GM23338 (cell line): ENCODE results near the gene P2RY6. TPM values are rescaled to one million over a fixed set of nuclear protein-coding genes. Genes with fewer than 3 reads are reported as not detected.

Experiments used
- ATAC-seq: fragments of 200-7000 bp; cut with Tn5 transposase; 3 replicates; pipeline ENCODE4 v1.9.1; 2020
- DNase-seq: peaks from one replicate; pipeline ENCODE4 v3.0.0-alpha.2; 2015; ENCODE audit warnings: low spot score
- H2AFZ ChIP-seq: fragments of 200-600 bp; sonication (generic); 2 replicates; pipeline ENCODE4 v1.8.0; 2016; ENCODE audit warnings: antibody characterized with exemption, mild to moderate bottlenecking, moderate library complexity
- H3F3A ChIP-seq: fragments of 200-600 bp; sonication (generic); replicated peaks from 2 replicates; pipeline ENCODE4 v1.8.0; 2017; ENCODE audit warnings: antibody characterized with exemption, mixed run types, low read depth
- H3K27ac ChIP-seq: fragments of 200-600 bp; sonication (generic); 2 replicates; pipeline ENCODE4 v1.6.1; 2016; ENCODE audit warnings: low read depth
- H3K27me3 ChIP-seq: fragments of 200-600 bp; sonication (generic); 2 replicates; pipeline ENCODE4 v1.8.0; 2016; ENCODE audit warnings: mild to moderate bottlenecking, mixed run types, moderate library complexity; ENCODE audit not compliant: insufficient read depth
- H3K36me3 ChIP-seq: fragments of 200-600 bp; sonication (generic); 2 replicates; pipeline ENCODE4 v1.8.0; 2016; ENCODE audit warnings: mild to moderate bottlenecking; ENCODE audit not compliant: insufficient read depth
- H3K4me1 ChIP-seq: fragments of 200-600 bp; sonication (generic); 2 replicates; pipeline ENCODE4 v1.8.0; 2016; ENCODE audit warnings: mild to moderate bottlenecking, moderate library complexity; ENCODE audit not compliant: insufficient read depth
- H3K4me2 ChIP-seq: fragments of 200-600 bp; sonication (generic); 2 replicates; pipeline ENCODE4 v1.7.1; 2017; ENCODE audit warnings: mixed run types
- H3K4me3 ChIP-seq: fragments of 200-600 bp; sonication (generic); 2 replicates; pipeline ENCODE4 v1.6.1; 2016; ENCODE audit warnings: mixed run types
- H3K79me2 ChIP-seq: fragments of 200-600 bp; sonication (generic); replicated peaks from 2 replicates; pipeline ENCODE4 v1.8.0; 2017; ENCODE audit warnings: mild to moderate bottlenecking; ENCODE audit not compliant: insufficient read depth
- H3K9me2 ChIP-seq: fragments of 200-600 bp; sonication (generic); 2 replicates; pipeline ENCODE4 v1.8.0; 2017; ENCODE audit not compliant: insufficient read depth
- H4K20me1 ChIP-seq: fragments of 200-600 bp; sonication (generic); replicated peaks from 2 replicates; pipeline ENCODE4 v1.8.0; 2017; ENCODE audit warnings: mild to moderate bottlenecking; ENCODE audit not compliant: insufficient read depth
- H3K27ac Mint-ChIP-seq: 2 replicates; pipeline ENCODE4 v1.8.0; 2020; ENCODE audit warnings: inconsistent platforms, mild to moderate bottlenecking, moderate library complexity, mixed read lengths
- H3K27me3 Mint-ChIP-seq: 3 replicates; pipeline ENCODE4 v1.8.0; 2022; ENCODE audit warnings: low read depth, mild to moderate bottlenecking, moderate library complexity, mixed read lengths, inconsistent platforms; ENCODE audit not compliant: insufficient read depth, poor library complexity
- H3K36me3 Mint-ChIP-seq: 3 replicates; pipeline ENCODE4 v1.8.0; 2021; ENCODE audit warnings: low read depth, mild to moderate bottlenecking, inconsistent platforms, moderate library complexity, mixed read lengths
- H3K4me1 Mint-ChIP-seq: 3 replicates; pipeline ENCODE4 v1.8.0; 2020; ENCODE audit warnings: mild to moderate bottlenecking, inconsistent platforms, mixed read lengths
- H3K4me3 Mint-ChIP-seq: 3 replicates; pipeline ENCODE4 v1.8.0; 2021; ENCODE audit warnings: moderate library complexity, mild to moderate bottlenecking, inconsistent platforms, mixed read lengths
- H3K9me3 Mint-ChIP-seq: 3 replicates; pipeline ENCODE4 v1.8.0; 2020; ENCODE audit warnings: moderate library complexity, mild to moderate bottlenecking, inconsistent platforms, mixed read lengths
- CREB1 ChIP-seq: fragments of 250-450 bp; sonication (Bioruptor Pico); IDR thresholded peaks from 2 replicates; pipeline ENCODE4 v1.5.0; 2020; ENCODE audit warnings: low read depth, mild to moderate bottlenecking, moderate library complexity
- CTCF ChIP-seq, 2 experiments: fragments of 200-600 bp in 1 of 2; sonication (generic) in 1 of 2; conservative IDR thresholded peaks; 2 replicates each; pipeline versions ENCODE4 v1.5.1 to v1.6.1; 2016 to 2017; ENCODE audit warnings: antibody characterized with exemption in 2 of 2, low read depth in 2 of 2, mild to moderate bottlenecking in 2 of 2, moderate library complexity in 1 of 2
- ETS1 ChIP-seq: IDR thresholded peaks from 2 replicates; pipeline ENCODE4 v1.6.1; 2016; ENCODE audit warnings: antibody characterized with exemption
- EZH2 ChIP-seq: fragments of 200-600 bp; sonication (generic); IDR thresholded peaks from one replicate; pipeline ENCODE4 v1.8.0; 2017; ENCODE audit warnings: antibody characterized with exemption, mild to moderate bottlenecking, low read depth; ENCODE audit not compliant: unreplicated experiment
- EZH2phosphoT487 ChIP-seq: fragments of 200-600 bp; sonication (generic); IDR thresholded peaks from one replicate; pipeline ENCODE4 v1.8.1; 2018; ENCODE audit warnings: antibody characterized with exemption; ENCODE audit not compliant: unreplicated experiment
- JUNB ChIP-seq: IDR thresholded peaks from one replicate; pipeline ENCODE4 v1.6.1; 2016; ENCODE audit warnings: antibody characterized with exemption; ENCODE audit not compliant: unreplicated experiment
- NANOG ChIP-seq: IDR thresholded peaks from 2 replicates; pipeline ENCODE4 v1.6.1; 2016; ENCODE audit warnings: antibody characterized with exemption, borderline replicate concordance
- POLR2AphosphoS5 ChIP-seq: IDR thresholded peaks from 2 replicates; pipeline ENCODE4 v1.6.1; 2016; ENCODE audit warnings: antibody characterized with exemption, low read depth
- REST ChIP-seq: IDR thresholded peaks from one replicate; pipeline ENCODE4 v1.6.1; 2018; ENCODE audit warnings: antibody characterized with exemption; ENCODE audit not compliant: unreplicated experiment
- STAT1 ChIP-seq: IDR thresholded peaks from one replicate; pipeline ENCODE4 v1.6.1; 2016; ENCODE audit warnings: antibody characterized with exemption; ENCODE audit not compliant: unreplicated experiment
- ZNF114 ChIP-seq: fragments of 250-450 bp; sonication (Bioruptor Pico); IDR thresholded peaks from 2 replicates; pipeline ENCODE4 v1.5.0; 2020; ENCODE audit warnings: mild to moderate bottlenecking, moderate library complexity
- ZNF331 ChIP-seq: fragments of 250-450 bp; sonication (Bioruptor Pico); IDR thresholded peaks from 2 replicates; pipeline ENCODE4 v1.5.0; 2020; ENCODE audit warnings: low read depth, mild to moderate bottlenecking, moderate library complexity
- ZNF462 ChIP-seq: fragments of 250-450 bp; sonication (Bioruptor Pico); IDR thresholded peaks from 2 replicates; pipeline ENCODE4 v1.5.0; 2020; ENCODE audit warnings: mild to moderate bottlenecking, moderate library complexity
- polyA plus RNA-seq: library from polyadenylated mRNA; unstranded; fragments of >200 nt; fragmentation: Nextera tagmentation; extraction: Ambion mirVana; gene quantifications from 2 replicates; pipeline ENCODE4 v1.2.1, GENCODE V29; 2016
- total RNA-seq: library from RNA; depleted of rRNA; stranded (reverse); fragments of >200 nt; shearing (Covaris generic); gene quantifications from 2 replicates; pipeline ENCODE4 v1.2.3, GENCODE V29; 2014

The P2RY6 gene
- total and polyA plus RNA-seq, 2 experiments from 2014 or later, result not detected

- Mint-ChIP-seq H3K36me3 (no peaks in the 10 kb centered on the region; the same call in 2 of the 3 replicates), H3K4me3 (peak overlapping the region; percentile 66; the same call in 1 of the 3 replicates), H3K9me3 (no peaks in the 10 kb centered on the region), H3K27me3 (peaks cover 40% of the 10 kb centered on the region), H3K4me1 (peaks cover 21% of the 10 kb centered on the region), H3K27ac (no peak overlapping the region)
- no peaks in the 10 kb centered on the region for H3F3A ChIP-seq
- peaks cover 29% of the 10 kb centered on the region for H3K27me3 ChIP-seq
- H3K4me3 ChIP-seq, result no peak overlapping the region
- no peaks in the 10 kb centered on the region for H3K79me2 ChIP-seq
- H3K4me2 ChIP-seq, result no peak overlapping the region
- DNase-seq (no peak), ATAC-seq (no peak)
- TF ChIP-seq CTCF (conservative IDR thresholded peaks at IDR 0.05; ENCODE audit: low read depth in 2 of 2) (no peak), POLR2AphosphoS5 (no peak), JUNB (no peak), STAT1 (no peak), ZNF114 (CRISPR knock-in tag) (no peak), NANOG (no peak), EZH2 (no peak), CREB1 (CRISPR knock-in tag) (no peak), REST (no peak), ETS1 (no peak), ZNF462 (CRISPR knock-in tag) (no peak), ZNF331 (CRISPR knock-in tag) (no peak), EZH2phosphoT487 (no peak)
- no peak overlapping the region for H3K27ac ChIP-seq
- no peaks in the 10 kb centered on the region for H3K9me2 ChIP-seq
- peaks cover 7% of the 10 kb centered on the region; the same call in 1 of the 2 replicates for H4K20me1 ChIP-seq
- no peak overlapping the region for H2AFZ ChIP-seq
- H3K36me3 ChIP-seq, result no peaks in the 10 kb centered on the region
- peaks cover 11% of the 10 kb centered on the region; the same call in 1 of the 2 replicates for H3K4me1 ChIP-seq
Observed at GRCh38 chr11:73344191-73344607, 72.1 kb downstream of the P2RY6 start.
